Suprapubic skin (tissue), 4 donors: ENCODE measurements around the gene PROC. TPM values are rescaled to one million over a fixed set of nuclear protein-coding genes. Genes with fewer than 3 reads are reported as not detected.

Experiments
- DNase-seq, 2 donors: peaks; one replicate each; pipeline ENCODE4 v3.0.0-alpha.2; 2019; ENCODE audit warnings: low spot score in 2 of 2
- H3K27ac ChIP-seq: fragments of 200-600 bp; sonication (generic); one replicate; pipeline ENCODE4 v1.5.1; 2019
- H3K27me3 ChIP-seq: fragments of 200-600 bp; sonication (generic); one replicate; pipeline ENCODE4 v1.5.1; 2019
- H3K36me3 ChIP-seq: fragments of 200-600 bp; sonication (generic); one replicate; pipeline ENCODE4 v1.5.1; 2019
- H3K4me1 ChIP-seq: fragments of 200-600 bp; sonication (generic); one replicate; pipeline ENCODE4 v1.5.1; 2019
- H3K4me3 ChIP-seq: fragments of 200-600 bp; sonication (generic); one replicate; pipeline ENCODE4 v1.5.1; 2019; ENCODE audit warnings: mild to moderate bottlenecking
- H3K9me3 ChIP-seq: fragments of 200-600 bp; sonication (generic); one replicate; pipeline ENCODE4 v1.5.1; 2019
- EP300 ChIP-seq: sonication (generic); formaldehyde crosslinking; IDR thresholded peaks from one replicate; pipeline ENCODE4 v1.6.1; 2017; ENCODE audit warnings: antibody characterized with exemption
- POLR2A ChIP-seq, 2 donors: fragments of 450-650 bp; IDR thresholded peaks; one replicate each; pipeline ENCODE4 v1.6.1; 2017; ENCODE audit warnings: antibody characterized with exemption in 2 of 2, mild to moderate bottlenecking in 2 of 2, moderate library complexity in 2 of 2
- POLR2AphosphoS5 ChIP-seq, 3 donors: sonication (generic); formaldehyde crosslinking; IDR thresholded peaks; one replicate each; pipeline ENCODE4 v1.6.1; 2017; ENCODE audit warnings: antibody characterized with exemption in 3 of 3
- WGBS: methylation state at CpG from one replicate; pipeline ENCODE4 v1.1.5; 2018; 5-methylcytosine and 5-hydroxymethylcytosine counted together
- total RNA-seq, 4 donors: library from RNA; depleted of rRNA; stranded (reverse); fragments of >200 nt; gene quantifications; one replicate each; pipeline ENCODE4 v1.1.0, GENCODE V29; 2016
- TF ChIP-seq, protein P1 (sequence below), 2 donors: fragments of 200-600 bp in 1 of 2; fragments of 450-650 bp in 1 of 2; sonication (generic) in 1 of 2; IDR thresholded peaks; one replicate each; pipeline ENCODE4 v1.5.1; 2016 to 2019; ENCODE audit warnings: antibody characterized with exemption in 2 of 2, mild to moderate bottlenecking in 1 of 2, moderate library complexity in 1 of 2

PROC gene
- total RNA-seq, 4 donors from 2014 or later: 0.36 to 7.1 TPM; not detected in 2

DNA sequence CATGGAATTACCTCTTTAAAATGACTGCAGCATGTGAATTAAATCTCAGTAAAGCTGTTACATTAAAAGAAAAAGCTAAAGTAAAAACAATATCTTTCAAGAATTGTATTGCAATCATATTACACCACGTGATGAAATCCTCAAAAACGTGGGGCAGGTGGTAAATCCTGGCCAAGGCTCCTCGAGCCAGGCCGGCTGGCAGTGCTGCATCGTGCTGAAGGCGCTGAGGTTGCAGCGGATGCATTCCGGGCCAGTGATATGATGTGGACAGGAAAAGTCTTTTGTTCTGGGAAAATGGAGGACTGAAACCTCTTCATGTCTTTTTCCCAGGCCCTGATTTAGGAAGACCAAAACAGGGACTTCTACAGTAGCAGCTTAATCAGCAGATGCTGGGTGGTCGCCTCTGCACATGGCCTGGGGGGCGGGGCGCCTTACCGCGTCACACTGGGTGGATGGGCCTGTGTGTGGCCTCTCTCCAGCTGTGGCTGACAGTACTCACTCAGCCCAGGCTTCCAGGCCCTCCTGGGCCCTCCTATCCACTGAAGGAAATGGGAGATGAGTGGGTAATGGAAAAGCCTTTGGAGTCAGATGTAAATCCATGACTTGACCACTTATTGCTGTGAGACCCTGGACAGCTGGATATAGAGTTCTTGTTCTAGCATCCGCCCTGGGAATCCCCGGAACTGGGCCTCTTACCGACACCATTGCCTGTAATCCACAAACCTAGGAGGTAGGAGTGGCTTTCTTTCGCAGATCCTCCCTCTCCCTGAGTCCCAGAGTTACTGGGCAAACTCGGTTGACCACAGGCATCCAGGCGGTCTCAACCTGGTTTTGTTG lies 45.1 kb downstream of the PROC start:
- DNase-seq: no peak
- H3K9me3 ChIP-seq: no peaks in the 10 kb centered on the region
- H3K27me3 ChIP-seq: no peaks in the 10 kb centered on the region
- 79% methylated on average over 19 of the region's 19 CpGs for WGBS
- no peaks in the 10 kb centered on the region for H3K36me3 ChIP-seq
- no peak overlapping the region for H3K4me3 ChIP-seq
- H3K27ac ChIP-seq: no peak overlapping the region
- peaks cover 8% of the 10 kb centered on the region for H3K4me1 ChIP-seq
- TF ChIP-seq POLR2AphosphoS5 (IDR thresholded peaks at IDR 0.05): no peak
- TF ChIP-seq POLR2A (IDR thresholded peaks at IDR 0.05): no peak
- no peak for TF ChIP-seq EP300
- TF ChIP-seq, protein P1, sequence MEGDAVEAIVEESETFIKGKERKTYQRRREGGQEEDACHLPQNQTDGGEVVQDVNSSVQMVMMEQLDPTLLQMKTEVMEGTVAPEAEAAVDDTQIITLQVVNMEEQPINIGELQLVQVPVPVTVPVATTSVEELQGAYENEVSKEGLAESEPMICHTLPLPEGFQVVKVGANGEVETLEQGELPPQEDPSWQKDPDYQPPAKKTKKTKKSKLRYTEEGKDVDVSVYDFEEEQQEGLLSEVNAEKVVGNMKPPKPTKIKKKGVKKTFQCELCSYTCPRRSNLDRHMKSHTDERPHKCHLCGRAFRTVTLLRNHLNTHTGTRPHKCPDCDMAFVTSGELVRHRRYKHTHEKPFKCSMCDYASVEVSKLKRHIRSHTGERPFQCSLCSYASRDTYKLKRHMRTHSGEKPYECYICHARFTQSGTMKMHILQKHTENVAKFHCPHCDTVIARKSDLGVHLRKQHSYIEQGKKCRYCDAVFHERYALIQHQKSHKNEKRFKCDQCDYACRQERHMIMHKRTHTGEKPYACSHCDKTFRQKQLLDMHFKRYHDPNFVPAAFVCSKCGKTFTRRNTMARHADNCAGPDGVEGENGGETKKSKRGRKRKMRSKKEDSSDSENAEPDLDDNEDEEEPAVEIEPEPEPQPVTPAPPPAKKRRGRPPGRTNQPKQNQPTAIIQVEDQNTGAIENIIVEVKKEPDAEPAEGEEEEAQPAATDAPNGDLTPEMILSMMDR (IDR thresholded peaks at IDR 0.05): no peak

- TF ChIP-seq, protein P1 (IDR thresholded peaks at IDR 0.05): no peak
- no peak for TF ChIP-seq POLR2A (IDR thresholded peaks at IDR 0.05)
- TF ChIP-seq POLR2AphosphoS5 (IDR thresholded peaks at IDR 0.05): no peak
- TF ChIP-seq EP300: no peak
- H3K27ac ChIP-seq: no peak overlapping the region
- no peak for DNase-seq
- H3K27me3 ChIP-seq: no peaks in the 10 kb centered on the region
- H3K4me3 ChIP-seq: no peak overlapping the region
- WGBS: 56% methylated on average over 7 of the region's 7 CpGs
- peaks cover 8% of the 10 kb centered on the region for H3K4me1 ChIP-seq
- no peaks in the 10 kb centered on the region for H3K9me3 ChIP-seq
- no peaks in the 10 kb centered on the region for H3K36me3 ChIP-seq
Measured at GRCh38 chr2:127464470-127465257, 46.4 kb downstream of the PROC start.

- no peak overlapping the region for H3K4me3 ChIP-seq
- no peaks in the 10 kb centered on the region for H3K9me3 ChIP-seq
- no peaks in the 10 kb centered on the region for H3K36me3 ChIP-seq
- TF ChIP-seq POLR2AphosphoS5 (IDR thresholded peaks at IDR 0.05) (no peak), EP300 (no peak), POLR2A (IDR thresholded peaks at IDR 0.05) (no peak)
- TF ChIP-seq, protein P1 (IDR thresholded peaks at IDR 0.05): no peak
- no peak for DNase-seq
- H3K27ac ChIP-seq: no peak overlapping the region
- no peaks in the 10 kb centered on the region for H3K27me3 ChIP-seq
- WGBS: 39% methylated on average over 4 of the region's 4 CpGs
- peaks cover 8% of the 10 kb centered on the region for H3K4me1 ChIP-seq
Measured at GRCh38 chr2:127465258-127465657, 47.0 kb downstream of the PROC start.

GRCh38 chr2:127469051-127469450 lies 50.8 kb downstream of the PROC start:
- H3K9me3 ChIP-seq: no peaks in the 10 kb centered on the region
- H3K4me3 ChIP-seq: no peak overlapping the region
- TF ChIP-seq, protein P1 (IDR thresholded peaks at IDR 0.05): no peak
- TF ChIP-seq POLR2AphosphoS5 (IDR thresholded peaks at IDR 0.05) (no peak), POLR2A (IDR thresholded peaks at IDR 0.05) (no peak), EP300 (no peak)
- H3K36me3 ChIP-seq: no peaks in the 10 kb centered on the region
- H3K27ac ChIP-seq: no peak overlapping the region
- DNase-seq: no peak
- H3K27me3 ChIP-seq: no peaks in the 10 kb centered on the region
- H3K4me1 ChIP-seq: peaks cover 8% of the 10 kb centered on the region
- 82% methylated on average over 8 of the region's 8 CpGs for WGBS

GRCh38 chr2:127469974-127470373 lies 51.7 kb downstream of the PROC start:
- H3K27ac ChIP-seq: no peak overlapping the region
- H3K9me3 ChIP-seq: no peaks in the 10 kb centered on the region
- H3K4me3 ChIP-seq: no peak overlapping the region
- no peak for DNase-seq
- H3K27me3 ChIP-seq: no peaks in the 10 kb centered on the region
- H3K4me1 ChIP-seq: peaks cover 3% of the 10 kb centered on the region
- H3K36me3 ChIP-seq: no peaks in the 10 kb centered on the region
- TF ChIP-seq EP300 (no peak), POLR2AphosphoS5 (IDR thresholded peaks at IDR 0.05) (no peak), POLR2A (IDR thresholded peaks at IDR 0.05) (no peak)
- TF ChIP-seq, protein P1 (IDR thresholded peaks at IDR 0.05): no peak
- WGBS: 100% methylated on average over 2 of the region's 2 CpGs
